Activated T-helper 1 cell treated with anti-CD3 and anti-CD28 coated beads, Interleukin-2, amount 50 U/mL, for 16 hours (primary cell): ENCODE measurements around the gene CDH9.

Experiments
- DNase-seq, 2 donors: peaks; one replicate each; pipeline ENCODE4 v3.0.0-alpha.2; 2020; ENCODE audit warnings: low read depth in 1 of 2, low spot score in 1 of 2

CDH9 gene

GRCh38 chr5:27038476-27038875 lies at the start of gene CDH9:
Gene CDH9 (minus strand): TSS chr5:27038586. CDS start chr5:26988333, 50,253 bp downstream.
- no peak for DNase-seq

GRCh38 chr5:27087747-27088146 lies 49.4 kb upstream of the CDH9 start:
- DNase-seq = no peak

- no peak for DNase-seq
These were observed 45.3 kb upstream of the CDH9 start for GRCh38 chr5:27083449-27084415.

- DNase-seq = no peak
These were observed 41.8 kb upstream of the CDH9 start for GRCh38 chr5:27080147-27080546.

GRCh38 chr5:27062451-27062850 lies 24.1 kb upstream of the CDH9 start:
- no peak for DNase-seq

GRCh38 chr5:27048510-27048909 lies 10.1 kb upstream of the CDH9 start:
- no peak for DNase-seq

GRCh38 chr5:27041372-27041771 lies 3.0 kb upstream of the CDH9 start:
- DNase-seq = no peak

- no peak for DNase-seq
These were observed 3.8 kb downstream of the CDH9 start for GRCh38 chr5:27034565-27034964.

GRCh38 chr5:27026801-27027200 lies 11.6 kb downstream of the CDH9 start:
- DNase-seq = no peak

- no peak for DNase-seq
These were observed 12.3 kb downstream of the CDH9 start for GRCh38 chr5:27026063-27026462.

- no peak for DNase-seq
These were observed 16.9 kb downstream of the CDH9 start for GRCh38 chr5:27021471-27021870.

GRCh38 chr5:27020973-27021372 lies 17.4 kb downstream of the CDH9 start:
- DNase-seq = no peak

- no peak for DNase-seq
These were observed 22.6 kb downstream of the CDH9 start for GRCh38 chr5:27015758-27016157.

- no peak for DNase-seq
These were observed 27.1 kb downstream of the CDH9 start for GRCh38 chr5:27011274-27011673.

GRCh38 chr5:27010646-27011045 lies 27.7 kb downstream of the CDH9 start:
- no peak for DNase-seq

- no peak for DNase-seq
These were observed 28.9 kb downstream of the CDH9 start for GRCh38 chr5:27009540-27009915.

GRCh38 chr5:27008604-27009539 lies 29.5 kb downstream of the CDH9 start:
- no peak for DNase-seq

- DNase-seq = no peak
These were observed 31.3 kb downstream of the CDH9 start for GRCh38 chr5:27007121-27007520.

- no peak for DNase-seq
These were observed 51.4 kb downstream of the CDH9 start for GRCh38 chr5:26986985-26987384.

- DNase-seq = no peak
These were observed 56.6 kb downstream of the CDH9 start for GRCh38 chr5:26981750-26982149.

- DNase-seq = no peak
These were observed 79.1 kb downstream of the CDH9 start for GRCh38 chr5:26959290-26959689.

- no peak for DNase-seq
These were observed 83.2 kb downstream of the CDH9 start for GRCh38 chr5:26955161-26955560.
